HEK293T (cell line): Measurements from ENCODE around the gene SERPINI1.

Experiments used
- BHLHE40 ChIP-seq: fragments of 450-650 bp; IDR thresholded peaks from 2 replicates; pipeline ENCODE4 v1.6.1; 2016; ENCODE audit warnings: mild to moderate bottlenecking, moderate library complexity, borderline replicate concordance
- FOXA1 ChIP-seq: fragments of 450-650 bp; IDR thresholded peaks from 2 replicates; pipeline ENCODE4 v1.6.1; 2016; ENCODE audit warnings: mild to moderate bottlenecking
- HDGF ChIP-seq: fragments of 450-650 bp; IDR thresholded peaks from 2 replicates; pipeline ENCODE4 v1.6.1; 2017; ENCODE audit warnings: antibody characterized with exemption, borderline replicate concordance
- L3MBTL2 ChIP-seq: fragments of 450-650 bp; conservative IDR thresholded peaks from 2 replicates; pipeline ENCODE4 v1.6.1; 2016; ENCODE audit warnings: mild to moderate bottlenecking
- LEF1 ChIP-seq: fragments of 450-650 bp; IDR thresholded peaks from 2 replicates; pipeline ENCODE4 v1.6.1; 2017; ENCODE audit warnings: mild to moderate bottlenecking, borderline replicate concordance
- SP1 ChIP-seq: fragments of 450-650 bp; IDR thresholded peaks from 2 replicates; pipeline ENCODE4 v1.6.1; 2017
- ZNF384 ChIP-seq: fragments of 450-650 bp; IDR thresholded peaks from 2 replicates; pipeline ENCODE4 v1.6.1; 2016

- TF ChIP-seq L3MBTL2 (no peak), FOXA1 (no peak), HDGF (no peak), ZNF384 (no peak), BHLHE40 (no peak), SP1 (no peak), LEF1 (no peak)
Measured at GRCh38 chr3:167830007-167830406, 94.5 kb downstream of the SERPINI1 start.
